Measurements from ENCODE around the gene TMEM87B. TPM values are rescaled to one million over a fixed set of nuclear protein-coding genes. Genes with fewer than 3 reads are reported as not detected.
A peak's percentile ranks its signal among the peaks of the same experiment; 100 is the strongest.

The TMEM87B gene
- total and polyA plus RNA-seq, 10 of the 15 experiments (the other 5 are each of a cell fraction or from before 2014, with no cell fraction given), result 5.7 to 20.6 (median 12.3) TPM

DNA sequence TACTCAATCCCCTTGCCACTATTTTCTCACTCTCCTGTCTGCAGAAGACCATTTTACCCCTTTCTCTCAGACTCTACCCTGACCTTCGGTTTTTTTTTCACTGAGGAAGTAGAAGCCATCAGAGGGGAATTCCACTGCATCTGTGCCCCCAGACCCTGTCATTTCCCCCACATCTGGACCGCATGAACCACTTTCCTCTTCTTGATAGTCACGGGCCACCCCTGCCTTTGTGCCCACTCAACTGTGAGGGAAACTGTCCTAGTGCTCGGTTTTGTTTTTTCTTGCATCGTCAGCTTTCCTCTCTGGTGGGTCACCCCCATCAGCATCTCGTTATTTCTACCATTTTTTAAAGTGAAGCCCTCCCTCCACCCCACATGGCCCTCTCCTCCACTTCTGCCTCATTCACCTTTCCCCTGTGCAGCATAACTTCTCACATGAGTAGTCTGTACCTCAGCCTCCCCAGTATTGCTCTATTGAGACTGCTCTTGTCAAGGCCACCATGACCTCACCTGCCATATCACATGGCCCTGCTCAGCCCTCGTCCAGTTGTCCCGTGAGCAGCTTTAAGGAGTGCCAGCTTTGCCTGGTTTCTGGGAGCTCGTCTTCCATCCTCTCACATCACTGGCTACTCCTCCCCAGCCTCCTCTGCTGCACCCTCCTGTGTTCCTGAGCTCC, 32.4 kb downstream of the TMEM87B start:
- peaks cover 19% of the 10 kb centered on the region for H3K4me1 ChIP-seq (ENCODE audit: control insufficient read depth, insufficient read depth, low read length)
- BruUV-seq (replicated peaks), result no TSS peak
- DNase-seq (ENCODE audit: low read depth, low spot score), result peak; percentile 51
- intact Hi-C loops (cut with micrococcal nuclease; ENCODE audit: unreplicated experiment), result no loop called here
- 0 out of 2 replicates have a peak overlapping the region, but pooled peaks have one; percentile 18 for H3K9ac ChIP-seq (ENCODE audit: control insufficient read depth, insufficient read depth, low read length)
- peak; percentile 83 for FAIRE-seq
- ATAC-seq, result peak; percentile 88
- ChIA-PET RAD21 (ENCODE audit: unreplicated experiment) (no interaction called here), CTCF (interaction anchor here (0.7 to 2.5 kb wide), 4 partner anchors 13 to 403 kb away, joined by 3 to 8 read pairs (median 3); no protein-coding TSS in a partner anchor), POLR2A (interaction anchor here (2.5 kb wide), 1 partner anchor 11 kb away, joined by 6 read pairs; no protein-coding TSS in a partner anchor), SMC1A (ENCODE audit: uncharacterized antibody, unreplicated experiment) (interaction anchor here (1.2 to 1.7 kb wide), 5 partner anchors 11 to 19 kb away, joined by 3 to 4 read pairs (median 3); no protein-coding TSS in a partner anchor)
- peak overlapping the region; percentile 58 for H3K4me2 ChIP-seq (ENCODE audit: control insufficient read depth, insufficient read depth)
- 23% methylated on average over 9 of the region's 9 CpGs for WGBS (ENCODE audit: insufficient coverage, insufficient replicate concordance, low lambda C conversion rate, missing lambda C conversion rate)
- H3K9me3 ChIP-seq (replicated peaks; ENCODE audit: control insufficient read depth, insufficient read depth, low read length), result no peaks in the 10 kb centered on the region
- H3K79me2 ChIP-seq (ENCODE audit: control insufficient read depth, insufficient read depth, low read length), result no peaks in the 10 kb centered on the region; the same call in 1 of the 2 replicates
- no peaks in the 10 kb centered on the region for H3K27me3 ChIP-seq (replicated peaks in 1 of 2; ENCODE audit: control insufficient read depth in 2 of 2, insufficient read depth in 2 of 2, low read length in 1 of 2)
- H3K27ac ChIP-seq (ENCODE audit: control insufficient read depth, insufficient read depth), result peak overlapping the region; percentile 77
- H4K20me1 ChIP-seq (ENCODE audit: control insufficient read depth, insufficient read depth), result no peaks in the 10 kb centered on the region
- H3K36me3 ChIP-seq (ENCODE audit: control insufficient read depth in 2 of 2, insufficient read depth in 2 of 2, low read length in 1 of 2), result peaks cover 4 to 26% of the 10 kb centered on the region in 2 experiments
- H3K4me3 ChIP-seq, result no peak overlapping the region
- in situ Hi-C loops (cut with MboI), result no loop called here
- no peak overlapping the region; the same call in 1 of the 2 replicates for H2AFZ ChIP-seq (ENCODE audit: control insufficient read depth, low read depth, low read length)
- no peak for TF ChIP-seq SREBF1 (IDR thresholded peaks at IDR 0.05; ENCODE audit: low read length)
- TF ChIP-seq BRCA1 (IDR thresholded peaks at IDR 0.05; ENCODE audit: low read depth, low read length), result no peak
- TF ChIP-seq, protein P1, sequence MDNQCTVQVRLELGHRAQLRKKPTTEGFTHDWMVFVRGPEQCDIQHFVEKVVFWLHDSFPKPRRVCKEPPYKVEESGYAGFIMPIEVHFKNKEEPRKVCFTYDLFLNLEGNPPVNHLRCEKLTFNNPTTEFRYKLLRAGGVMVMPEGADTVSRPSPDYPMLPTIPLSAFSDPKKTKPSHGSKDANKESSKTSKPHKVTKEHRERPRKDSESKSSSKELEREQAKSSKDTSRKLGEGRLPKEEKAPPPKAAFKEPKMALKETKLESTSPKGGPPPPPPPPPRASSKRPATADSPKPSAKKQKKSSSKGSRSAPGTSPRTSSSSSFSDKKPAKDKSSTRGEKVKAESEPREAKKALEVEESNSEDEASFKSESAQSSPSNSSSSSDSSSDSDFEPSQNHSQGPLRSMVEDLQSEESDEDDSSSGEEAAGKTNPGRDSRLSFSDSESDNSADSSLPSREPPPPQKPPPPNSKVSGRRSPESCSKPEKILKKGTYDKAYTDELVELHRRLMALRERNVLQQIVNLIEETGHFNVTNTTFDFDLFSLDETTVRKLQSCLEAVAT (IDR thresholded peaks at IDR 0.05), result no peak
- TF ChIP-seq POLR2AphosphoS5 (IDR thresholded peaks at IDR 0.05; ENCODE audit: low read length), result no peak
- no peak for TF ChIP-seq HDGF (IDR thresholded peaks at IDR 0.05)
- TF ChIP-seq, protein P2, sequence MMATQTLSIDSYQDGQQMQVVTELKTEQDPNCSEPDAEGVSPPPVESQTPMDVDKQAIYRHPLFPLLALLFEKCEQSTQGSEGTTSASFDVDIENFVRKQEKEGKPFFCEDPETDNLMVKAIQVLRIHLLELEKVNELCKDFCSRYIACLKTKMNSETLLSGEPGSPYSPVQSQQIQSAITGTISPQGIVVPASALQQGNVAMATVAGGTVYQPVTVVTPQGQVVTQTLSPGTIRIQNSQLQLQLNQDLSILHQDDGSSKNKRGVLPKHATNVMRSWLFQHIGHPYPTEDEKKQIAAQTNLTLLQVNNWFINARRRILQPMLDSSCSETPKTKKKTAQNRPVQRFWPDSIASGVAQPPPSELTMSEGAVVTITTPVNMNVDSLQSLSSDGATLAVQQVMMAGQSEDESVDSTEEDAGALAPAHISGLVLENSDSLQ (IDR thresholded peaks at IDR 0.05), result no peak
- no peak for TF ChIP-seq CBX5 (IDR thresholded peaks at IDR 0.05; ENCODE audit: low read depth)
- TF ChIP-seq SUPT20H (IDR thresholded peaks at IDR 0.05; ENCODE audit: borderline replicate concordance, control insufficient read depth, low read depth, low read length), result no peak
- TF ChIP-seq SIN3A (IDR thresholded peaks at IDR 0.05; ENCODE audit: low read depth, low read length), result no peak
- TF ChIP-seq, protein P3, sequence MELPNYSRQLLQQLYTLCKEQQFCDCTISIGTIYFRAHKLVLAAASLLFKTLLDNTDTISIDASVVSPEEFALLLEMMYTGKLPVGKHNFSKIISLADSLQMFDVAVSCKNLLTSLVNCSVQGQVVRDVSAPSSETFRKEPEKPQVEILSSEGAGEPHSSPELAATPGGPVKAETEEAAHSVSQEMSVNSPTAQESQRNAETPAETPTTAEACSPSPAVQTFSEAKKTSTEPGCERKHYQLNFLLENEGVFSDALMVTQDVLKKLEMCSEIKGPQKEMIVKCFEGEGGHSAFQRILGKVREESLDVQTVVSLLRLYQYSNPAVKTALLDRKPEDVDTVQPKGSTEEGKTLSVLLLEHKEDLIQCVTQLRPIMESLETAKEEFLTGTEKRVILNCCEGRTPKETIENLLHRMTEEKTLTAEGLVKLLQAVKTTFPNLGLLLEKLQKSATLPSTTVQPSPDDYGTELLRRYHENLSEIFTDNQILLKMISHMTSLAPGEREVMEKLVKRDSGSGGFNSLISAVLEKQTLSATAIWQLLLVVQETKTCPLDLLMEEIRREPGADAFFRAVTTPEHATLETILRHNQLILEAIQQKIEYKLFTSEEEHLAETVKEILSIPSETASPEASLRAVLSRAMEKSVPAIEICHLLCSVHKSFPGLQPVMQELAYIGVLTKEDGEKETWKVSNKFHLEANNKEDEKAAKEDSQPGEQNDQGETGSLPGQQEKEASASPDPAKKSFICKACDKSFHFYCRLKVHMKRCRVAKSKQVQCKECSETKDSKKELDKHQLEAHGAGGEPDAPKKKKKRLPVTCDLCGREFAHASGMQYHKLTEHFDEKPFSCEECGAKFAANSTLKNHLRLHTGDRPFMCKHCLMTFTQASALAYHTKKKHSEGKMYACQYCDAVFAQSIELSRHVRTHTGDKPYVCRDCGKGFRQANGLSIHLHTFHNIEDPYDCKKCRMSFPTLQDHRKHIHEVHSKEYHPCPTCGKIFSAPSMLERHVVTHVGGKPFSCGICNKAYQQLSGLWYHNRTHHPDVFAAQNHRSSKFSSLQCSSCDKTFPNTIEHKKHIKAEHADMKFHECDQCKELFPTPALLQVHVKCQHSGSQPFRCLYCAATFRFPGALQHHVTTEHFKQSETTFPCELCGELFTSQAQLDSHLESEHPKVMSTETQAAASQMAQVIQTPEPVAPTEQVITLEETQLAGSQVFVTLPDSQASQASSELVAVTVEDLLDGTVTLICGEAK (IDR thresholded peaks at IDR 0.05; ENCODE audit: borderline replicate concordance), result no peak
- TF ChIP-seq KLF5 (IDR thresholded peaks at IDR 0.05; ENCODE audit: partially characterized antibody), result no peak
- TF ChIP-seq SMC3 (IDR thresholded peaks at IDR 0.05; ENCODE audit: borderline replicate concordance, low read length), result no peak
- no peak for TF ChIP-seq JUND (IDR thresholded peaks at IDR 0.05; ENCODE audit: low read depth, low read length)
- TF ChIP-seq RUNX3 (IDR thresholded peaks at IDR 0.05; ENCODE audit: low read length), result peak; percentile 92
- no peak for TF ChIP-seq EZH2 (IDR thresholded peaks at IDR 0.05; ENCODE audit: borderline replicate concordance, control insufficient read depth, low read depth, low read length)
- TF ChIP-seq NR2C2 (IDR thresholded peaks at IDR 0.05; ENCODE audit: borderline replicate concordance, control insufficient read depth, insufficient read length, low read depth), result no peak
